ENCODE data around the gene ESYT2.

ESYT2 gene

GRCh38 chr7:158682456-158682855 lies 146.9 kb downstream of the ESYT2 start:
- no peak for FAIRE-seq

Measured in islet of Langerhans (tissue), 1 donor.